Measurements from ENCODE around the gene KCTD10. TPM values are rescaled to one million over a fixed set of nuclear protein-coding genes. Genes with fewer than 3 reads are reported as not detected.

The KCTD10 gene
- total and polyA plus RNA-seq, 4 donors: 4.2 to 20.1 (median 9.9) TPM

DNA sequence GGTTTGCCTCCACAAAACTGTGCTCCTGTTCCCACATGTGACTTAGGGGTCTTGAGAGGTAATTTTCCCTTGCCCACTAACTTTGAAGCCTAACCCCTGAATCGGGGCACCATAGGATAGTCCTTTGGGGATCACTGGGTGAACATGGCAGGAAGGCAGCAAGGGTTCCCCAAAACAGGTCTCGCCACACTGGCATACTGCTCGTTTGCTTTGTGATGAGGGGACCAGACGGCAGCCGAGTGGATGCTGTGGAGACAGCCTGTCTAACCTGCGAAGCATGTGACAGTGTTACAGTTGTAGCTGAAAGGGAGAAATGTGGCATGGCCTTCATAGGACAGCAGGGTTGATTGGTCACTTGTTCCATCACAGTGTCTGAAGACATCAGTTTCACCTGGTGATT is 42.7 kb upstream of the KCTD10 start (continued):
- no peak for TF ChIP-seq CTCF (IDR thresholded peaks at IDR 0.05; ENCODE audit: low read depth, low read length, missing input control)
- no peak for TF ChIP-seq FOXA2 (IDR thresholded peaks at IDR 0.05)

GRCh38 chr12:109518820-109519665 is 41.9 kb upstream of the KCTD10 start:
- H3K36me3 ChIP-seq (ENCODE audit: control insufficient read depth in 4 of 4, insufficient read depth in 3 of 4, low read depth in 1 of 4, low read length in 3 of 4): peaks cover 3 to 70% (median 45%) of the 10 kb centered on the region in 4 donors
- no peaks in the 10 kb centered on the region for H3K9me3 ChIP-seq (ENCODE audit: control insufficient read depth in 4 of 4, low read length in 3 of 4)
- H3K9ac ChIP-seq (ENCODE audit: low read depth in 1 of 2, low read length in 2 of 2): no peak overlapping the region
- peak; percentile 71 for DNase-seq (ENCODE audit: low spot score)
- no peaks in the 10 kb centered on the region for H3K4me1 ChIP-seq (ENCODE audit: control insufficient read depth in 4 of 4, insufficient read depth in 4 of 4, low read length in 3 of 4)
- no peaks in the 10 kb centered on the region for H3K27me3 ChIP-seq (ENCODE audit: control insufficient read depth in 4 of 4, insufficient read depth in 4 of 4, low read length in 3 of 4)
- H3K4me3 ChIP-seq (ENCODE audit: low read depth in 1 of 3, low read length in 3 of 3): no peak overlapping the region
- peak overlapping the region; percentile 8 to 68 for H3K27ac ChIP-seq (ENCODE audit: low read depth in 1 of 2, low read length in 2 of 2)
- WGBS: 60% methylated on average over 11 of the region's 11 CpGs
- TF ChIP-seq CTCF (IDR thresholded peaks at IDR 0.05; ENCODE audit: low read depth, low read length, missing input control) (peak; percentile 91), NR2F2 (IDR thresholded peaks at IDR 0.05) (no peak), RAD21 (IDR thresholded peaks at IDR 0.05) (peak; percentile 92 to 93), FOXA2 (IDR thresholded peaks at IDR 0.05) (no peak)

DNA sequence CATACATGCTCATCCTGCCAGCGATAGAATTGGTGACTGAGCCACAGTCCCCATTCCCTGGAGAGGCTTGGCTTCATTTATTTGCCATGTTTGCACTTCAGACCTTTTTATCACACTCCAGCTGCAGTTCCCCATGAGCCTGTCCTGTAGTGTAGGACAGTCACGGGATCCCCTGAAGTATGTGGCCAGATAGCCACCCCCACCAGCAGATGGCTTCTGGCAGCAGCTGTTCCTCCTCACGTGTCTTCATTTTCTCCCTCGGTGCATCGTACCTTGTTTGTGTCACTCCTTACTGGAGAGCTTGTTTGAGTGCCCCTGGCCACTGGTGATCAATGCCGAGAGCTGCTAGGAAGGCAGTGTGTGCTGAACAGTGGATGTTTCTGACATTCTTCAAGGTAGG is 40.5 kb upstream of the KCTD10 start:
- no peak overlapping the region for H3K4me3 ChIP-seq (ENCODE audit: low read depth in 1 of 3, low read length in 3 of 3)
- peaks cover 6 to 65% (median 49%) of the 10 kb centered on the region in 4 donors for H3K36me3 ChIP-seq (ENCODE audit: control insufficient read depth in 4 of 4, insufficient read depth in 3 of 4, low read depth in 1 of 4, low read length in 3 of 4)
- H3K9me3 ChIP-seq (ENCODE audit: control insufficient read depth in 4 of 4, low read length in 3 of 4): no peaks in the 10 kb centered on the region
- no peaks in the 10 kb centered on the region for H3K27me3 ChIP-seq (ENCODE audit: control insufficient read depth in 4 of 4, insufficient read depth in 4 of 4, low read length in 3 of 4)
- no peak for DNase-seq (ENCODE audit: low spot score)
- WGBS: 81% methylated on average over 6 of the region's 6 CpGs
- TF ChIP-seq HNF4G (IDR thresholded peaks at IDR 0.05) (no peak), SP1 (IDR thresholded peaks at IDR 0.05) (no peak), JUND (IDR thresholded peaks at IDR 0.05) (no peak), REST (IDR thresholded peaks at IDR 0.05) (no peak)
- no peak overlapping the region for H3K27ac ChIP-seq (ENCODE audit: low read depth in 1 of 2, low read length in 2 of 2)
- H3K9ac ChIP-seq (ENCODE audit: low read depth in 1 of 2, low read length in 2 of 2): no peak overlapping the region
- H3K4me1 ChIP-seq (ENCODE audit: control insufficient read depth in 4 of 4, insufficient read depth in 4 of 4, low read length in 3 of 4): no peaks in the 10 kb centered on the region
